Activated CD4-positive, CD25-positive, alpha-beta regulatory T cell treated with anti-CD3 and anti-CD28 coated beads, Interleukin-2, amount 50 U/mL, for 72 hours (primary cell): Measurements from ENCODE around the gene LHX1.

Source experiments
- DNase-seq: peaks from one replicate; pipeline ENCODE4 v3.0.0; 2021

LHX1 gene

GRCh38 chr17:36923814-36924221 is 13.5 kb upstream of the LHX1 start:
- no peak for DNase-seq

- no peak for DNase-seq
These were observed 11.0 kb upstream of the LHX1 start for GRCh38 chr17:36926226-36926625.

- DNase-seq = no peak
These were observed 10.6 kb upstream of the LHX1 start for GRCh38 chr17:36926701-36927100.

- no peak for DNase-seq
These were observed 8.6 kb upstream of the LHX1 start for GRCh38 chr17:36928471-36929345.

GRCh38 chr17:36929851-36930582 is 7.3 kb upstream of the LHX1 start:
- no peak for DNase-seq

GRCh38 chr17:36930583-36930900 is 6.7 kb upstream of the LHX1 start:
- DNase-seq = no peak

- DNase-seq = no peak
These were observed 6.1 kb upstream of the LHX1 start for GRCh38 chr17:36931096-36931696.

- DNase-seq = no peak
These were observed 5.4 kb upstream of the LHX1 start for GRCh38 chr17:36931697-36932382.

- DNase-seq = no peak
These were observed 4.9 kb upstream of the LHX1 start for GRCh38 chr17:36932383-36932693.

GRCh38 chr17:36932694-36933511 is 4.4 kb upstream of the LHX1 start:
- no peak for DNase-seq

- no peak for DNase-seq
These were observed 3.6 kb upstream of the LHX1 start for GRCh38 chr17:36933512-36934143.

- DNase-seq = no peak
These were observed 3.1 kb upstream of the LHX1 start for GRCh38 chr17:36934144-36934691.

- DNase-seq = no peak
These were observed 2.3 kb upstream of the LHX1 start for GRCh38 chr17:36934692-36935630.

GRCh38 chr17:36935671-36936454 is 1.4 kb upstream of the LHX1 start:
- peak; percentile 38 for DNase-seq

- DNase-seq = no peak
These were observed 747 bp upstream of the LHX1 start for GRCh38 chr17:36936455-36937000.

- peak; percentile 34 for DNase-seq
These were observed 787 bp downstream of the LHX1 start for GRCh38 chr17:36937959-36938565.

- DNase-seq = peak; percentile 32
These were observed 1.3 kb downstream of the LHX1 start for GRCh38 chr17:36938566-36939051.

- DNase-seq = no peak
These were observed 2.0 kb downstream of the LHX1 start for GRCh38 chr17:36939052-36939801.
